GM19397 (cell line): Measurements from ENCODE around the gene RPP21.

ENCODE experiments used
- ATAC-seq: cut with Tn5 transposase; IDR thresholded peaks from one replicate; pipeline ENCODE4 v1.9.1; 2021; ENCODE audit warnings: mild to moderate bottlenecking, moderate library complexity; ENCODE audit not compliant: unreplicated experiment

The RPP21 gene

DNA sequence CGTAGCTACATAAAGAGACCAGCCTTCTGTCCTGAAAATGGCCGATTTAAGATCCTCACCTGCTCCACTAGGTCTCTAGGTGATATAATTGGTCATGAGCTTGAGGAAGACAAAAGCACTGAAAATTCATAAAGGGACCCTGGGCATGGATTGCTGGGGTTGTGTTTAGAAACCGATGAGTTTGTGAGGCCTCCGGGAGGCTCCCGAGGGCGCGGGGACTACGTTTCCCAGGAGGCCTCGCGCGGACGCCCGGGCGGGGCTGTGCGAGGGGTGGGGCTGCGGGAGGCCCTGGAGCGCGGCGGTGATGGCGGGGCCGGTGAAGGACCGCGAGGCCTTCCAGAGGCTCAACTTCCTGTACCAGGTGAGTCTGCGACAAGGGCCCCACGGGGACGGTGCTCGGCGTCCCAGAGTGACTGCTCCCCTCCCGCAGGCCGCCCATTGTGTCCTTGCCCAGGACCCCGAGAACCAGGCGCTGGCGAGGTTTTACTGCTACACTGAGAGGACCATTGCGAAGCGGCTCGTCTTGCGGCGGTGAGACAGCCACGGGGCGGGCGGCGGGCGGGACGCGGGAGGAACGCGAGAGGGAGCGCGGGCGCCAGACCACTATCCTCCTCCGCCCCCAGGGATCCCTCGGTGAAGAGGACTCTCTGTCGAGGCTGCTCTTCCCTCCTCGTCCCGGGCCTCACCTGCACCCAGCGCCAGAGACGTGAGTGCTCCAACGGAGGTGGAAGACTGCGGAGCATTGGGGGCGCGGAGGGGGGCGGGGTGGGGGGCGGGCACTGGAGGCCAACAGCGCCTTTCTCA is at the start of gene RPP21:
Gene RPP21 (plus strand): TSS at position 289 of the 804 bp plus-strand sequence. CDS start 16 bp downstream, at position 305.
- ATAC-seq: peak; percentile 91

GRCh38 chr6:30295837-30296236 is 49.1 kb upstream of the RPP21 start:
- no peak for ATAC-seq

DNA sequence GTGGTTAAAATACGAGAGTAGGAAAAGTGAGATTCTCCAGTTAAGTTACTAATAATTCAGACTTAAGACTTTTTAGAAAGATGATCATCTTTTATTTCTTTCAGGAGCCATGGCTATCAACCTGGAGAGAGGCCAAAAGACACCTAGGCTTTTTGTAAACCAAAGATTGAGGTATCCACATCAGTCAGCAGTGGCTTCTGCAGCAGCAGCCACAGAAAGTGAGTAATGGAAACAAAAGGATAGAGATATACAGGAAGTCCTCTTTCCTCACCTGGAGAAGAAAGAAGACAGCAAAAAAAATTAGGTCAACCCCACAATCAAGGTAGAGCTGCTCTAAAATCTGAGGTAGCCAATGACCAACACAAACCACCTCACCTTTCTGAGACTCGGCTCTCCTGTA is 41.0 kb upstream of the RPP21 start:
- ATAC-seq: no peak

DNA sequence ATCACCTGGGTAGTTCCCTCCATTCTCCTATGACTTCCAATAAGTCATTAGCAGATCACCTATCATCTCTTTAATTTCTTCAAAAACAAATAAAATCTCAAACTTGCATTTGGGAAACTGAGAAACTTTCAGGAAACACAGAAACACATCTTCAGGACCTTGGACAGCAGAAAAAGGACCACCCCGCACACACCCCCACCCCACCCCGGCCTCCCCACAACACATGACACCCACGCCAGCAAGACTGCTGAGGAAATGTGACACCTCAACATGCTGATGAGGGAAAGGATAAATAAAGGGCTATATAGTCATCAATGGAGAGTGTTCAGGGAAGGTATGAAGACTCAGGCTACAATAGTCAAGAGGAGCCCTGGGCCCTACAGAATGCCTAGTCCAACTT is 33.9 kb upstream of the RPP21 start:
- ATAC-seq: no peak

DNA sequence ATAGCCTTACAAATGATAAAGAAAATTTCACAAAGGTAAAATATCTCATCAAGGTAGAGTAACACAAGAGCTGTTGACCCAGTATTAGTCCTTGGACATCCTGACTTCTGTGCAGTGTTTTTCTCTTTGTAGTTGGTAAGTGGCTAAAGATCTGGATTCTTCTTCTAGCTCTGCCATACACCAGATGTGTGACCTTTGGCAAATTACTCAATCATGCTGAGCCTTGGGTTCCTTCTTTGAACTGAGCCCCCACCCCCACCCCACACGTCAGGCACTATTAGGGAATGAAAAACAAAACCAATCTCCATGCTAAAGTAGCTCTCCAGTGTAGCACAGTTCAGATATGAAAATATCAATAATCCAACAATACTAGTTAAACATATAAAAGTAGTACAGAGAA is 33.3 kb upstream of the RPP21 start:
- no peak for ATAC-seq

DNA sequence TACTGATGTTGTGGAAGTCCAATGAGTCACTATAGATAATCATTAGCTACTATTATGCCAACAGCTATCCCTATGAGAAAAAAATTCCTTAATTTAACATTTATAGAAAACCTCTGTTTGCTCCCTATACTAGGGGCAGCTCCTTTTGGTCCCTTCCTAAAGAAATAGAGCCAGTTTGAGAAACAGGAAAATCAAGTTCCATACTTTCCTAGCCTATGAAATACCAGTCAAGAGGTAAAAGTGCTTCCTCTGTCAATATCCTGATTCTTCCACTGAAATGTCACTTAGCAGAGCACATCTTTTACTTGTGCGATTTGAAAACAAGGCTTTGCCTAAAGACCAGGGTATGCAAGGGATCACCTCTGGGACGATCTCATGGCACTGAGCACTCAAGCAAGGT is 32.7 kb upstream of the RPP21 start:
- ATAC-seq: no peak

DNA sequence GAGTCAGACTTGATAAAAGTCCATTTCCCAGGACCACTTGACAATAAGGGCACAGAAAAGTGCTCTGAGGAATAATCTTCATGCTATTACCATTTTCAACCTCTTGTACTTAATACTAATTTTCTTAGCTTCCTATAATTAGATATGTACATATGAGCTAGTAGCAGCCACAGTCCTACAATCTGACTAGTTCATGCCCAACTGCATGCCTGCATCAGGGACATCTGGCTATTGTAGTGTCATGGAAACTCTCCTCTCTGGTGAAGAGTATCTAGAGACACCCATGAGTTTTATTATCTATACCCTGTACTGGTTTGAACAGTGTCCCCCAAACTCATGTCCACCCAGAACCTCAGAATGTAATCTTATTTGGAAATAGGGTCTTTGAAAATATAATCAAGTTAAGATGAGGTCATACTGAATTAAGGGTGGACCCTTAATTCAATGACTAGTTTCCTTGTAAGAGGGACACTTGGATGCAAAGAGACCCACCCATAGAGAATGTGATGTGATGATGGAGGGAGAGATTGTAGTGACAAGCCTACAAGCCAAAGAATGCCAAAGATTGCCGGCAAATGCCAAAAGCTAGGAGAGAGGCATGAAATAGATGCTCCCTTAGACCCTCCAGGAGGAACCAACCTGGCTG is 32.2 kb upstream of the RPP21 start:
- no peak for ATAC-seq

DNA sequence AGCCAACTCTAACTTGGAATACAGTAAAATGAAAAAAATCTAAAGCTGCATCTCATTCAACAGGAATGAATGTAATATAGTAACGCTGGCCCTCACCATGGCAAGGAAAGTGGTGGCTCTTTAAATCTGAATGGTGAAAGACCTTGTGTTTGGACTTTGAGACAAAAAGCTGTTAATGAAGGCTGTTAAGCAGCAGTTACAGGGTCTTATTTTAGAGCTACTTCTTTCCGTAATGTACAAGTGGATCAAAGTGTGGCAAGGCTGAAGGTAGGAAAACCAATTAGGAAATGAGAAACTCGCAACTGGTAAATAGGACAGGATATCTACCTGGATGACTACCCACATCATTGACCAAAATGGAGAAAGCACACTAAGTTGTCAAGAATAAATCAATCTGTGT is 29.8 kb upstream of the RPP21 start:
- no peak for ATAC-seq

GRCh38 chr6:30317913-30318589 is 26.9 kb upstream of the RPP21 start:
- no peak for ATAC-seq

DNA sequence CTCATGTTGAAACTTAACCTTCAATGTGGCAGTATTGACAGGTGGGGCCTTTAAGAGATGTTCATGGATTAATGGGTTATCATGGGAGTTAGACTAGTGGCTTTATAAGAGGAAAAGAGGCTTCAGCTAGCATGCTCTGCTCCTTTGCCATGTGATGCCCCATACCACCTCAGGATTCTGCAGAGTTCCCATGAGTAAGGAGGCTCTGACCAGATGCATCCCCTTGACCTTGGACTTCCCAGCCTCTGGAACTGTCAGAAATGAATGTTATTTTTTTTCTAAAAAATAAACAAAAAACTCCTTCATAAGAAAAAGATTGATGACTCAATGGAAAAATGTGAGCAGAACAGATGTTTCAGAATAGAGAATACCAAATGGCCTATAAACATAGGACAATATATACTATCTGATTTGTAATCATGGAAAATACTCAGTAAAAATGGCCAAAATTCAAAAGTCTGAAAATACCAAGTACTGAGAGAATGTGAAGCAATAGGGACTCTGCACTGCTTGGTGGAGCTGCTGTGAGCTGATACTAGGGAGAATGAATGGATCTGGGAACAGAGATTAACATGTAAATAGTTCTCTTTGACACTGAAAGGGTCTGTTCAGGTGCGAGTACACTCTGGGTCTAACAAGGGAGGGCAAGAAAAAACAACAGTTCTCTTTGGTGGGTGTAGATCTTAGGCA is 25.7 kb upstream of the RPP21 start:
- ATAC-seq: no peak

DNA sequence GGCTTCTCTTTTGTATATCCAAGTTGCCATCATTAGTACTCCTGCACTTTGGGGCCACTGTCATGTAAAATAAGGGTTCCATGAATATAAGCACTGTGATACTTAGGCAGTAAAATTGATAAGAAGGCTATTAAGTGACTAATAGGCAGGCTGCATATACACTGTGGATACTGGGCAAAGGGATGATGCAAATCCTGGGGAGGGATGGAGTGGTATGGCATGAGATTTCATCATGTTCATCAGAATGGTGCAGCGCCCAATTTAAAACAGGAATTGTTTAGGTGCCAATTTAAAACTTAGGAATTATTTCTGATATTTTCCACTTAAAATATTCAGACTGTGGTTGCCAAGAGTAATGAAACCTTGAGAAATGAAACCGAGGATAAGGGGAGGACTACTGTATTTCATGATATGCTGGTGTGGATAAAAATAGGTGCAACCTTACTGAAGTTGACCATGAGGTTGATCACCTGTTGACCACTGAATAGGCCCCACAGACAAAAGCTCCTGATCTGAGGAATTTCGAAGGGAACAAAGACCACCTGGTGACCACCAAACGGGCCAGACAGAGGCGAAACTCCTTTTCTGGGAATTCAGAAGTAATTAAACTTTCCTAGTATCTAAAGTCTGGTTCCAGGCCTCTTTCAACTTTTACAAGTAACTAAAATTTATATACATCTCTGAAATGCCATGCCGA is 23.1 kb upstream of the RPP21 start:
- no peak for ATAC-seq

DNA sequence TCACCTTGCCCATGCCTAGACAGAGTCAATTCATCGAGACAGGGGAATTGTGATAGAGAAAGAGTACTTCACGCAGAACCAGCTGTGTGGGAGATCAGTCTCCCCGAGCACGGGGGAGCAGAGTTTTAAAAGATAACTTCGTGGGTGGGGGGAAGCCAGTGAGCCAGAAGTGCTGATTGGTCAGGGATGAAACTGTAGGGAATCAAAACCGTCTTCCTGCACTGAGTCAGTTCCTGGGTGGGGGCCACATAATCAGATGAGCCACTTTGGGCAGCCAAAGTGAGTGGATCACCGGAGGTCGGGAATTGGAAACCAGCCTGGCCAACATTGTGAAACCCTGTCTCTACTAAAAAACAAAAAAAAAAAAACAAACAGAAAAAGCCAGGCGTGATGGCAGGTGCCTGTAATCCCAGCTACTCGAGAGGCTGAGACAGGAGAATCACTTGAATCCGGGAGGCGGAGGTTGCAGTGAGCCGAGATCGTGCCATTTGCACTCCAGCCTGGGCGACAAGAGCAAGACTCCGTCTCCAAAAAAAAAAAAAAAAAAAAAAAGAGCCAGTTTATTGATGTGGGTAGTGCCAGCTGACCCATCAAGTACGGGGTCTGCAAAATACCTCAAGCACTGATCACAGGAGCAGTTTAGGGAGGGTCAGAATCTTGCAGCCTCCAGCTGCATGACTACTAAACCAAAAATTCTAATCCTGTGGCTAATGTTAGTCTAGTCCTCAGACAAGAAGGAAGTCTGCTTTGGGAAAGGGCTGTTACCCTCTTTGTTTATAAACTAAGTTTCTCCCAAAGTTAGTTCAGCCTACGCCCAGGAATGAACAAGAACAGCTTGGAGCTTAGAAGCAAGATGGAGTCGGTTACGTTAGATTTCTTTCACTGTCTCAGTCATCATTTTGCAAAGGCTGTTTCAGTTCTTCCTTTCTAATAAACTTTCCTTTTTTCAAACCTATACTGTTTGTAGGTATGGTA is 22.1 kb upstream of the RPP21 start:
- ATAC-seq: no peak

DNA sequence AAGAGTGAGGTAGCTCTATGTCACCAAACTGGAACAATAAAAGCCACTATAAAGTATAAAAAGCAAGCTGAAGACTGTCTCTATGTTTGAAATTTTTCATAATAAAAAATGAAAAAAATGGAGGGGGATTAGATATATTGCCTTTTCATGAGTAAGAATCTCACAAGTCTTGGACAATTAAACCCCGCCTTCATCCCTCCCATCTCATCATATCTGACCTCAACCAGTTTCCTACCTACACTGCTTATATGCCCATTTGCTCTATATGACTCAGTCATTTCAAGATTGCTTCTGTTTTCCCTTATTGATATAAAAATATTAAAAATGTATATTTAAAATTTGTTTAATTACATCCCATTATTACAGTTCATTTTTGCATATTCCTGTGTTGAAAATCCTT is 21.1 kb upstream of the RPP21 start:
- ATAC-seq: no peak

- ATAC-seq: no peak
Observed at GRCh38 chr6:30325150-30325872, 19.6 kb upstream of the RPP21 start.

DNA sequence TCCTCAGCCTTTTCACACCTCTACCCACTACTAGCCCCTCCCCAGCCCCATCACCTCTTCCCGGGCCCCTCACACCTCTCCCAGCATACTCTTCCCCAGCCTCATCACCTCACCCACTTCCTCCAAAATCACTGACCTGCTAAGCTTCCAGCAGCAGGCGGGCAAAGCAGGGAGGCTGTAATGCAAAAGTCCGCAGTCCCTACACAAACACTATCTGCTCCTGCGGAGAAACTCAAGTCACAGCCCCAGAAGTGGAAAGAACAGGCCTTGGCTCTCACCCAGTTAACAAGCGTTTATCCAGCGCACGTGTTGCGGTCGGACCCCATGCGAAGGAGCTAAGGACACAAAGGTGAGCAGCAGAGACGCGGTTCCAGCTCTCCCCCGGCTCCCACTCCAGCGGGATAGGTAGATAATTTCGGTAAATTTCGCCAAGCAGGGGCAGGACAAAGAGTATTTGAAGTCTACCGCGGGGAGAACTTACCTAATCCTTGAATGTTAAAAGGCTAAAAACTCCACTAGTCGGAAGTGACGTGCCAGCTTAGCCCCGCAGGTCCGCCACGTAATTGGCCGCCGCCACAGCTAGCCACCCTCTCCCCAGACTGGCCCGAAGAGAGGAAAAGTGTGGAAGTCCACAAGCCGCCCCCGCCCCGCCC is 19.0 kb upstream of the RPP21 start:
- ATAC-seq: peak; percentile 45

GRCh38 chr6:30326526-30327231 is 18.3 kb upstream of the RPP21 start, which contains the start of gene TRIM39:
TSS of gene TRIM39 (plus strand) at chr6:30326927. CDS start at chr6:30329318, 2,391 bp downstream.
- peak; percentile 82 for ATAC-seq

DNA sequence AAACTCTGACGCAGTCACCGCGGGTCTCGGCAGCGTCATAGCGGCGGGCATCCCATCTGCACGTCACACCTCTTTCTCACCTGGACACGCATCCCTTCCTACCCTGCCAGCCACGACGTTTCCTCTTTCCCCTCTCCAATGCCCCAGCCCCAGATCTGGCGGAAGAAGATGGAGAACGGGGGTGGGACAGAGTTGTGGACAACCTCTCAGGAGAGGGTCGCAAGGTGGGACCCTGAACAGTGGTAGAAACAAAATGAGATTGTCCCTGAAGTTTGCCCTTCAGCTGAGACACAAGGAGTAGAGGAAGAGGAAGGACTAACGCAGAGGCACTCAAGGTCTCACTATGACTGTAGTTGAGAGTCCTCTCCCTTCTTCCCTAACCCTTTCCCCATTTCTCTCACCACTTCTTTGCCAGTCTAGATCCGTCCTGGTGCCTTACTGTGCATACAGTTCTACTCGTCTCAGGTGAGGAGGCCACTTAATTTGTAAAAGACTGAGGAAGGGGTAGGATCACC is 17.7 kb upstream of the RPP21 start:
- no peak for ATAC-seq
